H1 (cell line): ENCODE data around the gene GIPC2. TPM values are rescaled to one million over a fixed set of nuclear protein-coding genes. Genes with fewer than 3 reads are reported as not detected.

ENCODE experiments used
- CTCF ChIA-PET: fragments of 300-600 bp; sonication (Branson Sonifier 250); formaldehyde crosslinking; loops from one replicate; lab custom pipeline; 2021; ENCODE audit not compliant: partially characterized antibody; lab: Charles Lee
- POLR2A ChIA-PET: fragments of 300-600 bp; sonication (Branson Sonifier 250); formaldehyde crosslinking; loops from one replicate; lab custom pipeline; 2021; ENCODE audit warnings: inconsistent platforms; ENCODE audit not compliant: partially characterized antibody; lab: Charles Lee
- DNase-seq, 2 experiments: peaks; one replicate each; pipeline versions ENCODE4 v3.0.0 to v3.0.0-alpha.2; 2010 to 2022; ENCODE audit warnings: low spot score in 2 of 2, low read depth in 1 of 2, mixed read lengths in 1 of 2
- FAIRE-seq: peaks from 2 replicates; lab custom pipeline; 2011; peaks lifted over from hg19 to GRCh38; lab: Jason Lieb, UNC
- H2AFZ ChIP-seq: 2 replicates; pipeline ENCODE4 v1.8.1; 2012; ENCODE audit warnings: low read length, inconsistent platforms
- H2AK5ac ChIP-seq: 2 replicates; pipeline ENCODE4 v1.6.1; 2013; ENCODE audit warnings: low read depth, low read length
- H2BK120ac ChIP-seq: replicated peaks from 2 replicates; pipeline ENCODE3; 2013; ENCODE audit warnings: low read depth, low read length, inconsistent platforms
- H2BK12ac ChIP-seq: 2 replicates; pipeline ENCODE4 v1.6.1; 2013; ENCODE audit warnings: low read depth, low read length
- H2BK15ac ChIP-seq: 2 replicates; pipeline ENCODE4 v1.6.1; 2013; ENCODE audit warnings: low read length
- H2BK20ac ChIP-seq: 2 replicates; pipeline ENCODE4 v1.6.1; 2013; ENCODE audit warnings: low read length
- H2BK5ac ChIP-seq: 2 replicates; pipeline ENCODE4 v1.6.1; 2013; ENCODE audit warnings: low read depth, low read length
- H3K14ac ChIP-seq: 2 replicates; pipeline ENCODE4 v1.6.1; 2013; ENCODE audit warnings: inconsistent platforms; ENCODE audit not compliant: insufficient read length
- H3K18ac ChIP-seq: 2 replicates; pipeline ENCODE4 v1.6.1; 2013; ENCODE audit warnings: low read length; ENCODE audit errors: extremely low read depth
- H3K23ac ChIP-seq: 2 replicates; pipeline ENCODE4 v1.6.1; 2013; ENCODE audit warnings: inconsistent platforms; ENCODE audit not compliant: insufficient read length
- H3K23me2 ChIP-seq: 2 replicates; pipeline ENCODE4 v1.6.1; 2013; ENCODE audit warnings: low read depth, low read length
- H3K27ac ChIP-seq: 2 replicates; pipeline ENCODE4 v1.6.1; 2011; ENCODE audit warnings: low read depth, low read length, inconsistent platforms
- H3K27me3 ChIP-seq, 4 experiments: replicated peaks in 1 of 4; 1 replicate in 1 of 4; 2 replicates in 3 of 4; pipeline versions ENCODE4 v1.6.1 to v1.8.1; 2011 to 2013; ENCODE audit warnings: low read length in 3 of 4, mild to moderate bottlenecking in 3 of 4, inconsistent platforms in 2 of 4, mixed read lengths in 2 of 4, moderate library complexity in 1 of 4; ENCODE audit not compliant: control insufficient read depth in 3 of 4, insufficient read depth in 3 of 4; ENCODE audit errors: extremely low read depth in 1 of 4
- H3K36me3 ChIP-seq, 4 experiments: 2 replicates each; pipeline versions ENCODE4 v1.6.1 to v1.8.1; 2011 to 2013; ENCODE audit warnings: mild to moderate bottlenecking in 4 of 4, low read length in 3 of 4, moderate library complexity in 2 of 4, control low read depth in 1 of 4, inconsistent platforms in 1 of 4; ENCODE audit not compliant: insufficient read depth in 4 of 4, control insufficient read depth in 2 of 4
- H3K4ac ChIP-seq: replicated peaks from 2 replicates; pipeline ENCODE3; 2013; ENCODE audit warnings: low read length, low read depth, mixed read lengths, inconsistent platforms; ENCODE audit not compliant: insufficient read length
- H3K4me1 ChIP-seq, 4 experiments: replicated peaks in 1 of 4; 1 replicate in 1 of 4; 2 replicates in 3 of 4; pipeline versions ENCODE4 v1.6.1 to v1.8.1; 2011 to 2013; ENCODE audit warnings: low read length in 3 of 4, inconsistent platforms in 2 of 4, mixed read lengths in 1 of 4; ENCODE audit not compliant: insufficient read depth in 4 of 4, control insufficient read depth in 3 of 4
- H3K4me2 ChIP-seq, 2 experiments: 2 replicates each; pipeline versions ENCODE4 v1.6.1 to v1.8.1; 2011 to 2013; ENCODE audit warnings: low read depth in 2 of 2, low read length in 2 of 2, control low read depth in 1 of 2, inconsistent platforms in 1 of 2, mild to moderate bottlenecking in 1 of 2; ENCODE audit not compliant: insufficient read depth in 1 of 2
- H3K4me3 ChIP-seq, 4 experiments: fragments of 200-600, 300-600 bp in 1 of 4; sonication (generic), shearing (Covaris generic), sonication (Bioruptor Twin) in 1 of 4; 2 replicates each; pipeline versions ENCODE4 v1.5.1 to v1.8.1; 2011 to 2016; ENCODE audit warnings: low read length in 4 of 4, low read depth in 3 of 4, control low read depth in 2 of 4, inconsistent platforms in 2 of 4, mild to moderate bottlenecking in 2 of 4, mixed read lengths in 1 of 4, moderate library complexity in 1 of 4; ENCODE audit not compliant: insufficient read depth in 2 of 4; ENCODE audit errors: extremely low read depth in 1 of 4
- H3K56ac ChIP-seq: replicated peaks from 2 replicates; pipeline ENCODE3; 2013; ENCODE audit warnings: low read depth, mild to moderate bottlenecking, mixed read lengths, low read length, inconsistent platforms; ENCODE audit not compliant: insufficient read length
- H3K79me1 ChIP-seq: 2 replicates; pipeline ENCODE4 v1.6.1; 2013; ENCODE audit warnings: low read depth, low read length, control low read depth
- H3K79me2 ChIP-seq, 2 experiments: 2 replicates each; pipeline versions ENCODE4 v1.6.1 to v1.8.1; 2012 to 2013; ENCODE audit warnings: low read length in 2 of 2, mild to moderate bottlenecking in 2 of 2, inconsistent platforms in 1 of 2; ENCODE audit not compliant: insufficient read depth in 2 of 2, control insufficient read depth in 1 of 2
- H3K9ac ChIP-seq, 4 experiments: replicated peaks in 1 of 4; 1 replicate in 1 of 4; 2 replicates in 3 of 4; pipeline versions ENCODE4 v1.6.1 to v1.8.1; 2011 to 2013; ENCODE audit warnings: low read depth in 3 of 4, low read length in 3 of 4, control low read depth in 2 of 4, mild to moderate bottlenecking in 2 of 4, moderate library complexity in 2 of 4, inconsistent platforms in 1 of 4; ENCODE audit errors: extremely low read depth in 1 of 4
- H3K9me3 ChIP-seq, 2 experiments: 2 replicates each; pipeline versions ENCODE4 v1.6.1 to v1.8.1; 2012 to 2013; ENCODE audit warnings: mild to moderate bottlenecking in 2 of 2, moderate library complexity in 2 of 2, control low read depth in 1 of 2, inconsistent platforms in 1 of 2, low read depth in 1 of 2, low read length in 1 of 2, mixed read lengths in 1 of 2; ENCODE audit not compliant: insufficient read depth in 2 of 2
- H4K20me1 ChIP-seq, 2 experiments: replicated peaks in 1 of 2; 2 replicates each; pipeline versions ENCODE3 to v1.8.1; 2011 to 2013; ENCODE audit warnings: inconsistent platforms in 2 of 2, low read length in 2 of 2, mild to moderate bottlenecking in 1 of 2; ENCODE audit not compliant: insufficient read depth in 2 of 2, control insufficient read depth in 1 of 2
- H4K5ac ChIP-seq: 2 replicates; pipeline ENCODE4 v1.6.1; 2013; ENCODE audit warnings: low read length, low read depth, mixed read lengths, inconsistent platforms; ENCODE audit not compliant: insufficient read length
- H4K8ac ChIP-seq: 2 replicates; pipeline ENCODE4 v1.8.0; 2013; ENCODE audit warnings: mild to moderate bottlenecking, moderate library complexity, low read length, inconsistent platforms; ENCODE audit not compliant: insufficient read depth; ENCODE audit errors: extremely low read depth
- H4K91ac ChIP-seq: replicated peaks from 2 replicates; pipeline ENCODE3; 2013; ENCODE audit warnings: low read length, mixed read lengths, inconsistent platforms; ENCODE audit not compliant: insufficient read length
- CEBPB ChIP-seq: IDR thresholded peaks from 2 replicates; pipeline ENCODE4 v1.6.1; 2012; ENCODE audit warnings: low read depth, low read length
- JUND ChIP-seq: IDR thresholded peaks from 2 replicates; pipeline ENCODE4 v1.6.1; 2011; ENCODE audit warnings: mild to moderate bottlenecking, improper control_type of control experiment, low read length
- WGBS, 2 experiments: shearing (Covaris generic) in 1 of 2; methylation state at CpG; one replicate each; pipeline versions ENCODE4 v1.1.6 to v1.1.7; 2013 to 2015; ENCODE audit warnings: low lambda C conversion rate in 2 of 2, mixed read lengths in 2 of 2, inconsistent platforms in 1 of 2, low coverage in 1 of 2, missing lambda C conversion rate in 1 of 2; ENCODE audit not compliant: insufficient replicate concordance in 2 of 2, insufficient coverage in 1 of 2, insufficient read length in 1 of 2; ENCODE audit errors: extremely low coverage in 1 of 2, missing lambda C conversion rate in 1 of 2; 5-methylcytosine and 5-hydroxymethylcytosine counted together
- polyA plus RNA-seq, 7 experiments: library from polyadenylated mRNA; depleted of rRNA in 3 of 7; stranded (reverse) in 5 of 7; unstranded in 2 of 7; fragments of >200 nt in 5 of 7; fragments of 200-250 nt in 2 of 7; gene quantifications; 1 replicate in 5 of 7; 2 replicates in 1 of 7; 4 replicates in 1 of 7; pipeline versions ENCODE4 v1.2.1 to v1.2.3, GENCODE V29; 2011 to 2013; ENCODE audit warnings: missing spikeins in 2 of 7, mixed read lengths in 2 of 7
- total RNA-seq: library from RNA; stranded (reverse); fragmentation: NEBNext Ultra II Directional; extraction: Animal tissue kit (Norgen Biotek cat#: 25700); gene quantifications from 2 replicates; pipeline ENCODE4 v1.2.1, GENCODE V29; 2021

GIPC2 gene
- total and polyA plus RNA-seq, 2 of the 8 experiments (the other 6 are each of a cell fraction or from before 2014, with no cell fraction given): 0.29 to 0.69 TPM

- Histone ChIP-seq H3K79me2 (no peaks in the 10 kb centered on the region), H2BK15ac (no peak overlapping the region), H3K23me2 (no peaks in the 10 kb centered on the region), H3K4me2 (no peak overlapping the region), H3K79me1 (no peaks in the 10 kb centered on the region), H3K9ac (no peak overlapping the region), H2AK5ac (no peak overlapping the region), H3K27me3 (no peaks in the 10 kb centered on the region), H3K27ac (no peak overlapping the region), H2BK120ac (no peak overlapping the region), H2BK5ac (no peak overlapping the region), H3K23ac (no peak overlapping the region), H3K4me1 (no peaks in the 10 kb centered on the region), H3K14ac (no peak overlapping the region), H4K20me1 (no peaks in the 10 kb centered on the region), H2AFZ (no peak overlapping the region), H4K8ac (no peak overlapping the region), H3K4me3 (no peak overlapping the region), H4K5ac (no peak overlapping the region), H3K4ac (no peak overlapping the region), H2BK12ac (no peak overlapping the region), H3K56ac (no peak overlapping the region), H4K91ac (no peak overlapping the region), H2BK20ac (no peak overlapping the region), H3K36me3 (no peaks in the 10 kb centered on the region), H3K18ac (no peak overlapping the region), H3K9me3 (no peaks in the 10 kb centered on the region)
- TF ChIP-seq CEBPB: peak; percentile 69; the same call in 1 of the 2 replicates
- TF ChIP-seq JUND: no peak
- WGBS, 2 experiments: 86% methylated on average over 2 of the region's 2 CpGs; no CpG with 5 or more reads in 1 of the 2 experiments
- ChIA-PET CTCF (no interaction called here), POLR2A (interaction anchor here (3.2 kb wide), 1 partner anchor 9 kb away, joined by 14 read pairs; no protein-coding TSS in a partner anchor)
- FAIRE-seq (no peak), DNase-seq (no peak)
Measured at GRCh38 chr1:78035121-78035520, 10.6 kb upstream of the GIPC2 start.
